Measurements from ENCODE around the gene NELFCD. TPM values are rescaled to one million over a fixed set of nuclear protein-coding genes. Genes with fewer than 3 reads are reported as not detected.

The NELFCD gene
- total RNA-seq, 2 experiments from 2014 or later: 95.7 to 97.0 TPM

DNA sequence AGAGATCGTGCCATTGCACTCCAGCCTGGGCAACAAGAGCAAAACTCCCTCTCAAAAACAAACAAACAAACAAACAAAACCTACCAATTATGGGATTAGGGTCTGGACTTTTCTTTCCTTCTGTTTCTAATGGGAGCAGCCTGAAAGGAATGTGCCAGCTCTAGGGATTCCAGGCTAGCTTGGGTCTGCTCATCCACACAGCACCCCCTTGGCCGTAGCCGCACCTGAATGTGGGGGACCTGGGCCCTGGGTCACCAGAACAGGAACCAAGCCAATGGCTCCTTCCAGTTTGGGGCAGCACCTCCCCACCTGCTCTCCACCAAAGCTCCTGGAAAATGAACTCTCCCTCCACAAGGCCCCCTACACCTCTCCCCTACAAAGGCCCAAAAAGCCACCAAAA, 19.3 kb downstream of the NELFCD start:
- TF ChIP-seq, protein P1, sequence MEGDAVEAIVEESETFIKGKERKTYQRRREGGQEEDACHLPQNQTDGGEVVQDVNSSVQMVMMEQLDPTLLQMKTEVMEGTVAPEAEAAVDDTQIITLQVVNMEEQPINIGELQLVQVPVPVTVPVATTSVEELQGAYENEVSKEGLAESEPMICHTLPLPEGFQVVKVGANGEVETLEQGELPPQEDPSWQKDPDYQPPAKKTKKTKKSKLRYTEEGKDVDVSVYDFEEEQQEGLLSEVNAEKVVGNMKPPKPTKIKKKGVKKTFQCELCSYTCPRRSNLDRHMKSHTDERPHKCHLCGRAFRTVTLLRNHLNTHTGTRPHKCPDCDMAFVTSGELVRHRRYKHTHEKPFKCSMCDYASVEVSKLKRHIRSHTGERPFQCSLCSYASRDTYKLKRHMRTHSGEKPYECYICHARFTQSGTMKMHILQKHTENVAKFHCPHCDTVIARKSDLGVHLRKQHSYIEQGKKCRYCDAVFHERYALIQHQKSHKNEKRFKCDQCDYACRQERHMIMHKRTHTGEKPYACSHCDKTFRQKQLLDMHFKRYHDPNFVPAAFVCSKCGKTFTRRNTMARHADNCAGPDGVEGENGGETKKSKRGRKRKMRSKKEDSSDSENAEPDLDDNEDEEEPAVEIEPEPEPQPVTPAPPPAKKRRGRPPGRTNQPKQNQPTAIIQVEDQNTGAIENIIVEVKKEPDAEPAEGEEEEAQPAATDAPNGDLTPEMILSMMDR (IDR thresholded peaks at IDR 0.05): no peak
- H3K27me3 Mint-ChIP-seq: no peaks in the 10 kb centered on the region
- POLR2A ChIA-PET: no interaction called here
- no peaks in the 10 kb centered on the region for H3K27me3 ChIP-seq (ENCODE audit: control insufficient read depth in 1 of 2, insufficient read depth in 2 of 2, low read length in 2 of 2)
- H3K9me3 Mint-ChIP-seq: no peaks in the 10 kb centered on the region
- intact Hi-C loops (cut with DNase I, micrococcal nuclease): no loop called here
- H3K9me3 ChIP-seq (ENCODE audit: control insufficient read depth in 1 of 2, insufficient read depth in 1 of 2, low read length in 2 of 2): no peaks in the 10 kb centered on the region
- no peak overlapping the region for H3K27ac ChIP-seq (ENCODE audit: low read depth in 1 of 2, low read length in 2 of 2)
- H3K36me3 ChIP-seq (ENCODE audit: insufficient read depth, low read length): peaks cover 20% of the 10 kb centered on the region
- peaks cover 19% of the 10 kb centered on the region for H3K4me1 ChIP-seq (ENCODE audit: insufficient read depth, low read length)
- CTCF ChIA-PET: no interaction called here
- peaks cover 30% of the 10 kb centered on the region for H3K36me3 Mint-ChIP-seq (ENCODE audit: low read depth)
- H3K4me3 ChIP-seq (ENCODE audit: low read length): no peak overlapping the region
- peaks cover 34% of the 10 kb centered on the region for H3K4me1 Mint-ChIP-seq (ENCODE audit: low read depth)
- no peak for ATAC-seq (ENCODE audit: poor library complexity)
- no peak for DNase-seq
- H3K4me3 Mint-ChIP-seq: no peak overlapping the region
- no peak overlapping the region for H3K27ac Mint-ChIP-seq

DNA sequence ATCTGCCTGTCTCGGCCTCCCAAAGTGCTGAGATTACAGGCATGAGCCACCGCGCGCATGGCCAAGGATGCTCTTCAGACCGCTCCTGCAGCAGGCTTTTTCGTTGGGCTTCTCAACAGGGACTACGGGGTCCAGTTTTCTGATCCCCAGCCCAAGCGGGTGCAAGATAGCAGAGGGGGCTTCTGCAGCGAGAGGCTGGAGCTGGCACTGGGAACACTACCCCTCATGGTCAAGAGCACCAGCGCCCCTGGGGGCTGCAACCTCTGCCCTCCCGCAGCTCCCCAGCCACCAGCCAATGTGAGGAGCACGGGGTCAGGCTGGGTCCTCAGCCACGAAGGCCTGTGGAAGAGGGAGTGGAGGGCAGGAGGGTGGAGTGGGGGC, 20.0 kb downstream of the NELFCD start:
- Histone ChIP-seq H3K4me3 (ENCODE audit: low read length) (no peak overlapping the region), H3K4me1 (ENCODE audit: insufficient read depth, low read length) (peaks cover 27% of the 10 kb centered on the region), H3K9me3 (ENCODE audit: control insufficient read depth in 1 of 2, insufficient read depth in 1 of 2, low read length in 2 of 2) (no peaks in the 10 kb centered on the region), H3K27ac (ENCODE audit: low read depth in 1 of 2, low read length in 2 of 2) (no peak overlapping the region), H3K36me3 (ENCODE audit: insufficient read depth, low read length) (peaks cover 14% of the 10 kb centered on the region), H3K27me3 (ENCODE audit: control insufficient read depth in 1 of 2, insufficient read depth in 2 of 2, low read length in 2 of 2) (no peaks in the 10 kb centered on the region)
- peaks cover 23% of the 10 kb centered on the region for H3K36me3 Mint-ChIP-seq (ENCODE audit: low read depth)
- H3K27ac Mint-ChIP-seq: no peak overlapping the region
- ATAC-seq (ENCODE audit: poor library complexity) (no peak), DNase-seq (no peak)
- CTCF ChIA-PET: no interaction called here
- TF ChIP-seq, protein P1 (IDR thresholded peaks at IDR 0.05): no peak
- H3K27me3 Mint-ChIP-seq: no peaks in the 10 kb centered on the region
- POLR2A ChIA-PET: no interaction called here
- peaks cover 35% of the 10 kb centered on the region for H3K4me1 Mint-ChIP-seq (ENCODE audit: low read depth)
- no peak overlapping the region for H3K4me3 Mint-ChIP-seq
- H3K9me3 Mint-ChIP-seq: no peaks in the 10 kb centered on the region
- intact Hi-C loops (cut with DNase I, micrococcal nuclease): no loop called here

DNA sequence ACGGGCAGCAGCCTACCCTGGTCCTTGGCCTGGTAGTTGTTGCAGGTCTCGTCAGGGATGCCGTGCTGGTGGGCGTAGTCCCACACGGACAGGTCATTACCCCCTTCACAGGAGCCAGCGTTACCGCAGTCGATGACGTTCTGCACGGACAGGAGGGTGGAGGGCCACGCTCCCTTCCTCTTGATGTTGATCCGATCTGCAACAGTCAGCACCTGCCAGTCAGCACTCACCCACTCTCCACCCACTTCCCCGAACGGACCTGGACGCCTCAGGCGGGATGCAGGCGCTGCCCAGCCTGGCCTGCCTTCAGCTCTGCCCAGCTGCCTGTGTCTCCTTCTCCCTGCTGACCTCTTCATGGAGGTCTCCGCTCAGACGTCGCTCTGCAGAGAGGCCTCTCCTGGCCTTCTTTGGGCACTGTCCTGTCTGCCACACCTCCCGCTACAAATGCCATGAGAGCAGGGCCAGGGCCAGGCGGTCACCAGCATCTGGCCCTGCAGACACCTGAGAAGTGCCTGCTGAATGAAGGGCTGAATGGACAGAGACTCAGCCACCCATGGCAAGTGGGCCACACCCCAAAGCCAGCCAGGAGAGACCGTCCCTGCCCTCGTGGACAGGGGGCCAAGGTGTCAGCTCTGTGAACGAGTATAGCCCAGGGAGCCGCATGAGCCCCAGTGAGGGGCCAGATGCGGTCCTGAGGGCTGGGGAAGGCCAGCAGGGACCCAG, 20.6 kb downstream of the NELFCD start:
- ATAC-seq (ENCODE audit: poor library complexity): no peak
- POLR2A ChIA-PET: no interaction called here

More for the DNA sequence above, 20.6 kb downstream of the NELFCD start:
- CTCF ChIA-PET: no interaction called here
- Histone ChIP-seq H3K9me3 (ENCODE audit: control insufficient read depth in 1 of 2, insufficient read depth in 1 of 2, low read length in 2 of 2) (no peaks in the 10 kb centered on the region), H3K4me1 (ENCODE audit: insufficient read depth, low read length) (peaks cover 32% of the 10 kb centered on the region), H3K27me3 (ENCODE audit: control insufficient read depth in 1 of 2, insufficient read depth in 2 of 2, low read length in 2 of 2) (no peaks in the 10 kb centered on the region), H3K4me3 (ENCODE audit: low read length) (no peak overlapping the region), H3K36me3 (ENCODE audit: insufficient read depth, low read length) (peaks cover 8% of the 10 kb centered on the region), H3K27ac (ENCODE audit: low read depth in 1 of 2, low read length in 2 of 2) (no peak overlapping the region)
- Mint-ChIP-seq H3K9me3 (no peaks in the 10 kb centered on the region), H3K27me3 (no peaks in the 10 kb centered on the region), H3K4me3 (no peak overlapping the region), H3K36me3 (ENCODE audit: low read depth) (peaks cover 19% of the 10 kb centered on the region), H3K27ac (no peak overlapping the region), H3K4me1 (ENCODE audit: low read depth) (peaks cover 37% of the 10 kb centered on the region)
- intact Hi-C loops (cut with DNase I, micrococcal nuclease): no loop called here
- TF ChIP-seq, protein P1 (IDR thresholded peaks at IDR 0.05): no peak
- no peak for DNase-seq

Data from CD4-positive, alpha-beta T cell (primary cell).